MM.1S (cell line): ENCODE results near the gene RAC3.
A peak's percentile ranks its signal among the peaks of the same experiment; 100 is the strongest.

Experiments
- DNase-seq: peaks from one replicate; pipeline ENCODE4 v3.0.0-alpha.2; 2015
- H2AFZ ChIP-seq: fragments of 300-600 bp; sonication (generic); 2 replicates; pipeline ENCODE4 v1.6.0; 2016; ENCODE audit warnings: antibody characterized with exemption, low read length
- H3F3A ChIP-seq: fragments of 300-600 bp; sonication (generic); 2 replicates; pipeline ENCODE4 v1.6.1; 2016; ENCODE audit warnings: mild to moderate bottlenecking, antibody characterized with exemption, low read length, moderate library complexity, mixed read lengths; ENCODE audit not compliant: insufficient read depth
- H3K27ac ChIP-seq: fragments of 300-600 bp; sonication (generic); 2 replicates; pipeline ENCODE4 v1.5.1; 2016; ENCODE audit warnings: mild to moderate bottlenecking, low read length
- H3K27me3 ChIP-seq: fragments of 300-600 bp; sonication (generic); replicated peaks from 2 replicates; pipeline ENCODE4 v1.6.0; 2016; ENCODE audit warnings: low read length; ENCODE audit not compliant: insufficient read depth
- H3K36me3 ChIP-seq: fragments of 300-600 bp; sonication (generic); replicated peaks from 2 replicates; pipeline ENCODE4 v1.6.1; 2016; ENCODE audit warnings: mild to moderate bottlenecking, low read length, mixed read lengths; ENCODE audit not compliant: insufficient read depth
- H3K4me1 ChIP-seq: fragments of 300-600 bp; sonication (generic); 2 replicates; pipeline ENCODE4 v1.6.1; 2016; ENCODE audit warnings: low read length, mixed read lengths
- H3K4me2 ChIP-seq: fragments of 300-600 bp; sonication (generic); 2 replicates; pipeline ENCODE4 v1.6.0; 2016; ENCODE audit warnings: low read depth, low read length
- H3K4me3 ChIP-seq: fragments of 300-600 bp; sonication (generic); 2 replicates; pipeline ENCODE4 v1.5.1; 2016; ENCODE audit warnings: low read length, mixed read lengths
- H3K79me2 ChIP-seq: fragments of 300-600 bp; sonication (generic); 2 replicates; pipeline ENCODE4 v1.6.1; 2016; ENCODE audit warnings: mixed run types, low read length, mixed read lengths
- H3K9ac ChIP-seq: fragments of 300-600 bp; sonication (generic); 2 replicates; pipeline ENCODE4 v1.6.1; 2016; ENCODE audit warnings: low read length, mixed read lengths
- H3K9me2 ChIP-seq: fragments of 300-600 bp; sonication (generic); replicated peaks from 2 replicates; pipeline ENCODE4 v1.6.1; 2016; ENCODE audit warnings: mild to moderate bottlenecking, low read length, mixed read lengths; ENCODE audit not compliant: insufficient read depth
- H3K9me3 ChIP-seq: fragments of 300-600 bp; sonication (generic); replicated peaks from 2 replicates; pipeline ENCODE4 v1.6.1; 2016; ENCODE audit warnings: mild to moderate bottlenecking, low read length, mixed read lengths; ENCODE audit not compliant: insufficient read depth
- H4K20me1 ChIP-seq: fragments of 300-600 bp; sonication (generic); 2 replicates; pipeline ENCODE4 v1.6.1; 2016; ENCODE audit warnings: mild to moderate bottlenecking, low read length, moderate library complexity, mixed read lengths; ENCODE audit not compliant: insufficient read depth
- EZH2 ChIP-seq: fragments of 300-600 bp; sonication (generic); optimal IDR thresholded peaks from 2 replicates; pipeline ENCODE3; 2017; ENCODE audit warnings: low read depth, mild to moderate bottlenecking, antibody characterized with exemption, low read length, mixed read lengths
- EZH2phosphoT487 ChIP-seq: fragments of 300-600 bp; sonication (generic); IDR thresholded peaks from 2 replicates; pipeline ENCODE4 v1.6.1; 2018; ENCODE audit warnings: antibody characterized with exemption, low read length
- TF ChIP-seq, protein P1 (sequence below): fragments of 300-600 bp; sonication (generic); IDR thresholded peaks from 2 replicates; pipeline ENCODE4 v1.5.1; 2016; ENCODE audit warnings: antibody characterized with exemption, low read length, mixed read lengths

RAC3 gene

DNA sequence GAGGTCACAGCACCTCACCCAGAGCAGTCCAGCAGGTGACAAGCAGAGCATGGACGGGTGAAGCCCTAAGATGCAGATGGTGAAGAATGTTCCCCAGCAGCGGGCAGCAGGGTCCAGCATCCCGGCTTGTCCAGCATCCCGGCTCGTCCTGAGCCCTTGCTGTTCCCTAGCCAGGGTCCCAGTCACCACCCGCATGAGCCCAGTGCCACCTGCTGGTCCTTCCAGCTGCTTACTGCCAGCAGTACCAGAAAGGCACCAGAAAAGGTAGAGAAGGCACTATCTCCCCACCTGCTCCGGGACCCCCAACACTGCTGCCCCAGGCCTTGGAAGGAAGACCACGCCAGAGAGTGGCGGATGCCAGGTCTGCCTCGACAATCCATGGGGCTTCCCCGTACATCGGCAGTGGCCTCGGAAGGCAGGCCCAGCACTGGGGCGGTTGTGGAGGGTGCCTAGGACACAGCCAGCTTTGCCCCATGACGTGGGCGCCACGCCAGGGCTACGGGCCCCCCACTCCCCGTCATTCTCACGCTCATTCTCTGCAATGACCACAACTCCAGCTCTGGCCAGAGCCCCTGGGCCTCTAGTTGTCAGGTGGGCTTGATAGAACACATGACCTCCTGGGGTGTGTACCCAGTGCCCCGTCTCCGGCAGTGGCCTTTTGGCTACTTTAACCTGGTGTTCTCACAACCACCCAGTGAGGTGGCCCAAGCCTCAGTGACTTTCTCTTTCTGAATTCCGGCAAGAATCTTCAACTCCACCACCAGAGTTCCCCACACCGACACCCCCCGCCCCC is 10.2 kb upstream of the RAC3 start:
- H3K9me3 ChIP-seq, result no peaks in the 10 kb centered on the region
- H3K79me2 ChIP-seq, result peaks cover 39% of the 10 kb centered on the region
- peak; percentile 54 for DNase-seq
- no peaks in the 10 kb centered on the region for H3K27me3 ChIP-seq
- no peak overlapping the region for H2AFZ ChIP-seq
- peaks cover 13% of the 10 kb centered on the region for H3F3A ChIP-seq
- no peaks in the 10 kb centered on the region for H3K9me2 ChIP-seq
- TF ChIP-seq, protein P1, sequence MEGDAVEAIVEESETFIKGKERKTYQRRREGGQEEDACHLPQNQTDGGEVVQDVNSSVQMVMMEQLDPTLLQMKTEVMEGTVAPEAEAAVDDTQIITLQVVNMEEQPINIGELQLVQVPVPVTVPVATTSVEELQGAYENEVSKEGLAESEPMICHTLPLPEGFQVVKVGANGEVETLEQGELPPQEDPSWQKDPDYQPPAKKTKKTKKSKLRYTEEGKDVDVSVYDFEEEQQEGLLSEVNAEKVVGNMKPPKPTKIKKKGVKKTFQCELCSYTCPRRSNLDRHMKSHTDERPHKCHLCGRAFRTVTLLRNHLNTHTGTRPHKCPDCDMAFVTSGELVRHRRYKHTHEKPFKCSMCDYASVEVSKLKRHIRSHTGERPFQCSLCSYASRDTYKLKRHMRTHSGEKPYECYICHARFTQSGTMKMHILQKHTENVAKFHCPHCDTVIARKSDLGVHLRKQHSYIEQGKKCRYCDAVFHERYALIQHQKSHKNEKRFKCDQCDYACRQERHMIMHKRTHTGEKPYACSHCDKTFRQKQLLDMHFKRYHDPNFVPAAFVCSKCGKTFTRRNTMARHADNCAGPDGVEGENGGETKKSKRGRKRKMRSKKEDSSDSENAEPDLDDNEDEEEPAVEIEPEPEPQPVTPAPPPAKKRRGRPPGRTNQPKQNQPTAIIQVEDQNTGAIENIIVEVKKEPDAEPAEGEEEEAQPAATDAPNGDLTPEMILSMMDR, result peak; percentile 72
- TF ChIP-seq EZH2phosphoT487 (no peak), EZH2 (no peak)
- H4K20me1 ChIP-seq, result no peaks in the 10 kb centered on the region
- H3K27ac ChIP-seq, result peak overlapping the region; percentile 4; the same call in 1 of the 2 replicates
- H3K36me3 ChIP-seq, result no peaks in the 10 kb centered on the region
- peak overlapping the region; percentile 98 for H3K4me2 ChIP-seq
- H3K4me3 ChIP-seq, result peak overlapping the region; percentile 100
- peaks cover 9% of the 10 kb centered on the region for H3K4me1 ChIP-seq
- H3K9ac ChIP-seq, result peak overlapping the region; percentile 92; the same call in 1 of the 2 replicates

DNA sequence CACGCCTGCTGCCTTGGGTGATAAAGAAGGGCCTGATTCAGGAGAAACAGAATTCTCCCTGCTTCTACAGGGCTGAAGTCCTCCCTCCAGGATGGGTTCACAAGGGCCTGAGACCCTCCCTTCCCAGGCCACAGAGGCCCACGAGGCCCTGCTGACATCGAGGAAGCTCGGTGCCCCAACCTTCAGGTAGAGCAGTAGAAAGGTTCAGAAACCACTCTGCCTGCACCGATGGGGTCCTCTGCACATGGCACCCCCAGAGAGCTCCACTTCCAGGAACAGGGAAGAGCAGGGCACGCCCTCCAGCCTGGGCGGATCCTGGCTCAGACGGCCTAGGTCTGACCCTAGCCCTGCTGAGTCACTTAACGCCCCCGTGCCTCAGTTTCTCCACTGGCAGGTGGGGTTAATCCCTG is 9.6 kb upstream of the RAC3 start:
- Histone ChIP-seq H3K79me2 (peaks cover 39% of the 10 kb centered on the region), H3K36me3 (no peaks in the 10 kb centered on the region), H3K4me1 (peaks cover 9% of the 10 kb centered on the region), H3K9me3 (no peaks in the 10 kb centered on the region), H3F3A (peaks cover 13% of the 10 kb centered on the region), H3K27me3 (no peaks in the 10 kb centered on the region), H3K4me3 (peak overlapping the region; percentile 100), H3K27ac (peak overlapping the region; percentile 4; the same call in 1 of the 2 replicates), H4K20me1 (no peaks in the 10 kb centered on the region), H3K9ac (peak overlapping the region; percentile 92), H2AFZ (peak overlapping the region; percentile 93; the same call in 1 of the 2 replicates), H3K4me2 (peak overlapping the region; percentile 98), H3K9me2 (no peaks in the 10 kb centered on the region)
- DNase-seq, result no peak
- TF ChIP-seq EZH2, result no peak
- no peak for TF ChIP-seq EZH2phosphoT487
- TF ChIP-seq, protein P1, result no peak

DNA sequence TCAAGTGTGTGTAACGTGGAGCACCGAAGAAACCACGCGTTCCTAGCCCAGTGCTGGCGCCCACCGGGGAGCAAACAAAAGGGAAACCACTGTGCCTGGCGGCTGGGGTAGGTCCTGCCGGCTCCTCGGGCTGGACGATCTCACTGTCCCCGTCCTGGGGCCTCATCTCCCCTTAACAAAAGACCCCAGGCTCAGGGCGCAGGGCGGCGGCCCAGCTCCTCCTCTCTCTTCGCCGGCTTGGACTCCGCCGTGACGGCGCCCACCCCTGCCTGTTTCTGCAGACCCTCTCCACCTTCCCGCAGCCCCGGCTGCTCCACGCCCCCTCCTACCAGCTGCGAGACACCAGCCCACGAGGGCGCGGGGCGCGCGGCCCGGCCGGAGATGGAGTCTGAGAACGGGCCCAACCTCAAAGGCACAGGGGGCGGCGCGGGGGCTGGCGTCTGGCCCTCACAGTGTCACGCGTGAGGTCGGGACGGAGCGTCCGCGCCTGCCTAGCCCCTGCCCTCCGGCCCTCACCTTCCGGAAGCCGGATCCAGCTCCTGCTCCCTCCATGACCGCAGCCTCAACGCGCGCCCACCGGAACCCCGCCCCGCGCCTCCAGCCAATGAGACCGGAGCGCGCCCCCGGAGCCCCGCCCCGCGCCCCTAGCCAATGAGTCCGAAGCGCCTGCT is 9.0 kb upstream of the RAC3 start, which contains the start of gene CENPX:
TSS of gene CENPX (minus strand) at position 569 of the 671 bp plus-strand sequence. CDS start at position 552, 17 bp downstream.
- TF ChIP-seq, protein P1, result no peak
- TF ChIP-seq EZH2phosphoT487 (no peak), EZH2 (no peak)
- no peaks in the 10 kb centered on the region for H3K27me3 ChIP-seq
- peak within 1 kb of the TSS; percentile 92 for H3K9ac ChIP-seq
- H3K9me3 ChIP-seq, result no peaks in the 10 kb centered on the region
- H3K79me2 ChIP-seq, result peaks cover 39% of the 10 kb centered on the region
- H2AFZ ChIP-seq, result peak within 1 kb of the TSS; percentile 93
- peaks cover 13% of the 10 kb centered on the region for H3F3A ChIP-seq
- peak within 1 kb of the TSS; percentile 98 for H3K4me2 ChIP-seq
- H3K4me1 ChIP-seq, result peaks cover 9% of the 10 kb centered on the region
- no peak for DNase-seq
- H4K20me1 ChIP-seq, result no peaks in the 10 kb centered on the region
- peak within 1 kb of the TSS; percentile 27; the same call in 1 of the 2 replicates for H3K27ac ChIP-seq
- H3K9me2 ChIP-seq, result no peaks in the 10 kb centered on the region
- H3K36me3 ChIP-seq, result no peaks in the 10 kb centered on the region
- peak within 1 kb of the TSS; percentile 100 for H3K4me3 ChIP-seq
